ENCODE measurements around the gene RCOR1.
A peak's percentile ranks its signal among the peaks of the same experiment; 100 is the strongest.

RCOR1 gene

DNA sequence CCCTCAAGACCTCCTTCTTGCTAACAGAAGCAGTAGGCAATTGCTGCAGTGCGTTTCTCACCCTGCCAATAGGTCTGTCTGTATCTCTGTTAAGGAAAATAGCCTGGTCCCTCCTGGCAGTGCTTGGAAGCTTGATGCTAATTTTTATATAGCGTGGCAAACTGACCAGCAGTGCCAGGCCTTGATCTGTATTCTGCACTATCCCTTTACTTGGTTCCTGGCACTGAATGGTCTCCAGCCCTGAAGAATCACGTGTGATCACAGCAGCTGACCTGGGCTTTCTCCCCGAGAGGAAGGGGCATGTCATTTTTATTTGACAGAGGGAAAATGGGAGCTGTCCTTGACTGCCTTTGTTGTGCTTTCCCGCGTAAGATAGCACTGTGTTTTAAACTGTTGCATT lies 136.1 kb downstream of the RCOR1 start:
- DNase-seq, result no peak

- no peak for DNase-seq
Measured at GRCh38 chr14:102729268-102729667, 136.8 kb downstream of the RCOR1 start.

DNA sequence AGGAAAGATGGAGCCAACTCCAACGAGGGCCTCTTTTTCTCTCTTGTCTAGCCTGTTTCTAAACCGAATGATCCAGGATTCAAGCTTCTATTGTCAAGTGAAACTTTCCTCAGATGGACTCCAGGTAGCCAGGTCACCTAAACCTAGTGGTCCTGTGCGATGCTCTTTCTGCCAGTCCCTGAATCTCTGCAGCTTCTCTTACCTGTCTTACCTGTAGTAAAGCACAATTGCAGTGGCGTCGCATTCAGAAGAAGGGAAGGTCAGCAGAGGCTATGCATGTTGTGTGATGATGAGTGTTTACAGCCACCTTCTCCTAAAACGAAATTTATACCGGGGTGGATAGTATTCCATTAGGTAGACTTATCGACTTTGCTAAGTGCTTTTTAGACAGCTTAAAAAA lies 137.4 kb downstream of the RCOR1 start:
- DNase-seq, result no peak

DNA sequence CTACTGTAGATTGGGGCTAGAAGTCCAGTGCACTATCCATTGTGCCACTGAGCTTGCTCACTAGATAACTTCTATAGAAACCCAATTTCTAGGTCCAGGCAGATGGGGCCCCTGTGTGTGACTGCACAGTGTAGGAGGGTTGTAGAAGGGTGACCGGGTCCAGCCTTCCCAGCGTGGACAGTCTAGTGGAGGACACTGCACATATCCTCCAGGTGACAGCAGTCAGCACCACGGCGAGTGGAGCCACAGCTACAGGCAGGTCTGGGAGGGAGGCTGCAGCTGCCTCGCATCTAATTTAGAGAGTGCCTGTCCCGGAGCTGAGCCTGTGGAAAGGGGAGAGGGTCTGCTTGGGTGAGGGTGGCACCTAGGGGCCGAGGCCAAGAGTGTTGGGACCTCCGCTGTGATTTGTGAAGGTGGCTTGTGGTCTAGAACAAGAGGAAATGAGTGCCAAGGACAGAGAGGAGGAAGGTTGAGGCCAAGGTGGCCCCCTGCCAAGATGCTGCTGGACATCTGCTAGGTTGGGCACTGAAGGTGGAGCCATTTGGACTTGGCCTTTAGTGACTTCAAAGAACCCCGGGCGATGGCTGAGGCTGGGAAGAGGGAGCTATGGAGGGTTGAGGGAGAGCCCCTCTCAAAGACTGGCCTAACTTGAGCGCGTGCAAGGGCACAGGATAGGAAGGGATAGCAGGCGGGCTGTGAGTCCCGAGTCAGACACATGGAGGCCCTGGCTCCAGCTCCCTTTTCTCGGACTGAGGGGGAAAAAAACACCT lies 138.8 kb downstream of the RCOR1 start:
- peak in 1 of 2 experiments; percentile 20 for DNase-seq

GRCh38 chr14:102731871-102732800 lies 139.7 kb downstream of the RCOR1 start:
- DNase-seq, result no peak

GRCh38 chr14:102732924-102733323 lies 140.5 kb downstream of the RCOR1 start:
- DNase-seq, result no peak

GRCh38 chr14:102733326-102733725 lies 140.9 kb downstream of the RCOR1 start:
- DNase-seq, result no peak

- DNase-seq, result no peak
Measured at GRCh38 chr14:102734436-102734835, 142.0 kb downstream of the RCOR1 start.

- no peak for DNase-seq
Measured at GRCh38 chr14:102736956-102737355, 144.5 kb downstream of the RCOR1 start.

- DNase-seq, result no peak
Measured at GRCh38 chr14:102737402-102738372, 145.2 kb downstream of the RCOR1 start.

DNA sequence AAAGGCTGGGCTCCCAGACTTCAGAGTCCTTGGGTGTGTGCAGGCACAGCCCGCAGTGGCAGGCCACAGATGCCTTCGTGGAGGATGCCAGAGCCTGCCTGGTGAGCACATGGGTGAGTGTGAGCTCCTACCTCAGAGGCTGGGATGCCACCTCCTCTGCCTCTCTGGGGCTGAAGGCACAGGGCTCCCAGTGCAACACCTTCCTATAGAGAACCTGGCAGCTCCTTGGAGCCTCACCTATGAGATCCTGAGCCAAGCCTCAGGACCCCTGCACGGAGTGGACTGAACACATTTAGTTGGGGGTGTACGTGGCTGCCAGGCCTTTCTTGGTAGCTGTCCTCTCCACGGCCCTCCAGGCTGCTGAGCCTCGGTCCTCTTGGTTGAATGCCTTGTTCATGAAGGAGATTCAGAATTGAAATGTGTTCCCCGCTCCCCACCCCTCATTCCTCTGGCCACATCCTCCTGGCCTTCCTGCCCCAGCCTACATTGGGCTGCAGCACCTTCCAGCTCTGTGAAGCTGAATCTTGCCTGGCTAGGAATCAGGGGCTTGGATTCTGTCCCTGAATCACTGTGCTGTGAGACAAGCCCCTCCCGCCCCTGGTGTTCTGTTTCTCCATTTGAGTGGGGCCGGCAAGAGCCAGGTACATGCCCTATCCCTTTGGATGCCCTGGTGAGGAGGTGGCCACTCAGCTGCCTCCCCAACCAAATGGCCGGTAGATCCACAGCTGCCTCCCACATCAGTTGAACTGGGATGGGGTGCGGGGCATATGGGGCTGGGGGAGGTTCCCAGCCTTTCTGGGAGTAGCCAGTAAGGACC lies 146.1 kb downstream of the RCOR1 start:
- no peak for DNase-seq

DNA sequence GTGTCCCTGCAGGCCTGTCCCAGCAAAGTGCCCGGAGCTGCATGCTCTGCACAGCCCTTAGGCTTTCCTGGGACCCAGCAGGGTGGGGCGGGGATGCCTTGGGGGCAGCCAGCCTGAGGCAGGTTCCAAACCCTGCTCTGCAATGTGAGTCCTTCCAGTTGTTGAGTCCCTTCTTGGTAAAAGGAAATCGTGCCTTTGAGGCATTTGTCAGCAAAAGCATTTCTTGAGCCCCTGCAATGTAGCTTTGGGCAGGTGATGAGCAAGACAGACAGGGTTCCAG lies 146.7 kb downstream of the RCOR1 start:
- no peak for DNase-seq

- DNase-seq, result no peak
Measured at GRCh38 chr14:102746634-102747438, 154.4 kb downstream of the RCOR1 start.

DNA sequence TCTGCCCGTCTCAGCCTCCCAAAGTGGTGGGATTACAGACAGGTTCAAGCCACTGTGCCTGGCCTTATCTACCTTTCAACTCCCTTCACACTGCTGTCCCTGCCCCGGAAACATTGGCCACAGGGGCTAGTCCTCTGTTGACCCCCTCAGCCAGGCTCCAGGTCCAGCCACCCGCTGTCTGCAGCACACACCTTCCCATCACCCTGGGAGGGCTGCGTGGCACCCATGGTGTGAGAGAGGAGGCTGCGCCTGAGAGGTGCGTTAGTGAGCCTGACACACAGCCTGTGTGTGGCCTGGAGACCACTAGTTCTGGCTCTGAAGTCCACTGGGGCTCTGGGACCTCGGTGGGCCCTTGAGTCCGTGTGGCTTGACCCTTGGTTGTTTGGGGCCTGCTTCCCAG lies 156.4 kb downstream of the RCOR1 start:
- DNase-seq, result no peak

GRCh38 chr14:102749393-102750305 lies 157.2 kb downstream of the RCOR1 start:
- no peak for DNase-seq

- DNase-seq, result no peak
Measured at GRCh38 chr14:102750376-102750775, 157.9 kb downstream of the RCOR1 start.

- DNase-seq, result no peak
Measured at GRCh38 chr14:102751088-102751487, 158.6 kb downstream of the RCOR1 start.

DNA sequence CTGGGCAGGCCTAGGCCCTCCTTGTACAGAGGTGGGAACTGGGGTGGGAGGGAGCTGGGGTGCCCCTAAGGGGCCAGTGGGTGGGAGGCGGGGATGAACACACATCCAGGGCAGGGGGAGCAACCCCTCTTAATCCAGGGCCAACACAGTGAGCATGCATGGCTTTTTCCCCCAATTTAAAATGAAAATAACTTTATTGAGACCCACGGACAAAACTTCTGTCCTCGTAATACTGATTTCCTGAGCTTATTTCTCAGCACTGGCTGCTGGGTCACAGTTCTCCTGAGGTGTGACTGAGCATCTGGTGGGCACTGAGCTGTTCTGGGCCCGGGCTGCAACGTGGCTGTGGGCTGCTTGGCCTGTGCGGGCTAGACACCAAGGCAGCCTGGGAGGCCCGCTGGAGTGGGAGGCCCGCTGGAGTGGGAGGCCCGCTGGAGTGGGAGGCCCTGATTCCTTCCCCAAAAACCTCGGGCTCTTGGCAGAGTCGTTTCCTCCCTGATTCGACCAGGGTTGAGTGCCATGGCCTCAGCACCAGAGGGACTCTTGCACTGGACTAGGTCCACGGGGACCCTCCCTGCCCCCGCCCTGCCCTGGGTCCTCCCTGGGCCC lies 159.9 kb downstream of the RCOR1 start:
- no peak for DNase-seq

DNA sequence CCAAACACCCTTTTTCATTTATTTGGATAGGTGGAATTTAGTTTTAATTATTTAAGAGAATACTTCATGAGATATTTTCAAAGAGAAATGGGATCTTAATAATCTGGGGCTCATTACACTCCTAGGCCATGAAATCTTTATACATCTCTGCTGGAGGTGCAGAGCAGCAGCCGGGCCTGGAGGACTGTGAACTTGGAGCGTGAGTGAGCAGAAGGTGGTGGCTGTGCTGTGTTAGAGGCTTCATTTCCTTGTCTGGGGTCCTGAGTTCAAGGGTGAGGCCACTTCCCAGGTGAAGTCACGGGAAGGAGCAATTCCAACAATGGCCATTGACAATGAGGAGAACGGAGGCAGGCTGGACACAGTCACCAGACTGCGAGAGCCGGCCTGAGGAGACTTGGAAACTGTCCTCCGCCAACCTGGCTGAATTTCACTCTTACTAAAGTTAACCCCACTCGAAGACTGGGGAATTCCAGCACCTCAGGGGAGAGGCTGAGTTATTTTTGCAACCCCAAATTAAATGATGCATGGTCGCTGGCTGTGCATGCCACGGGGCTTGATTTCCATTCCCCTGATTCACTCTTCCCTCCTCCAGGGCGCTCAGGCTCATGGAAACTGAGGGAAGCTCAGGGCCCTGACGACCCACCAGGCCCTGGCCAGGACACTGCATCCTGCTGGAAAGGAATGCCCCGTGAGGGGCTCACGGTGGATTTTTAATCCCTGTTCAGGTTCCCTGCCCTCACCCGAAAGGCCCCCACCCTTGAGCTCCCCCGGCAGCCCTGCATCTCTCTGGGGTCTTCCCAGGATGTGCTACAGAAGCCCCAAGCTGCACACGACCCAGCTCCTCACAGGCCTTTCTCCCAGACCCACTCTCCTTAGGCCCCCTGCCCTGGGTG lies 162.2 kb downstream of the RCOR1 start:
- no peak for DNase-seq
